ENCODE results near the gene ETV7.

The ETV7 gene

DNA sequence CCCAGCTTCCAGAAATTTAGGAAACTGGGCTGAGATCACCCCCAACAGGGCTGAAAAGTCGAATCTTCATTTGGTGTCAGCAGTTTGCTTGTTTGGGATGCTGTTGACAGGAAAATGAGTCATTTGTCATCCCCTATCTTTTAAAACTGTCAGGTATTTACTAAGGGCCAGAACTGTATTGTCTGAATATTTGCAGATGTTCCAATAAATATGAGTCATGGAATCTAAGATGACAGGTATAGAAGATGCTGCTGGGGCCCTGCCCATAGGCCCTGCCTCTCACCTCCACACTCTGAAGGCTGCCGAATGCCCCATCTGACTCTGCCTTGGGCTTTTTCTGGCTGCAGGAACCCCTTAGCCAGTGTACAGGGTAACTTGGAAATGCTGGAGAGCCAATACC is 3.9 kb downstream of the ETV7 start:
- no peaks in the 10 kb centered on the region for H3K36me3 ChIP-seq
- H3K27me3 ChIP-seq, result peaks cover 44% of the 10 kb centered on the region
- TF ChIP-seq, protein P1, sequence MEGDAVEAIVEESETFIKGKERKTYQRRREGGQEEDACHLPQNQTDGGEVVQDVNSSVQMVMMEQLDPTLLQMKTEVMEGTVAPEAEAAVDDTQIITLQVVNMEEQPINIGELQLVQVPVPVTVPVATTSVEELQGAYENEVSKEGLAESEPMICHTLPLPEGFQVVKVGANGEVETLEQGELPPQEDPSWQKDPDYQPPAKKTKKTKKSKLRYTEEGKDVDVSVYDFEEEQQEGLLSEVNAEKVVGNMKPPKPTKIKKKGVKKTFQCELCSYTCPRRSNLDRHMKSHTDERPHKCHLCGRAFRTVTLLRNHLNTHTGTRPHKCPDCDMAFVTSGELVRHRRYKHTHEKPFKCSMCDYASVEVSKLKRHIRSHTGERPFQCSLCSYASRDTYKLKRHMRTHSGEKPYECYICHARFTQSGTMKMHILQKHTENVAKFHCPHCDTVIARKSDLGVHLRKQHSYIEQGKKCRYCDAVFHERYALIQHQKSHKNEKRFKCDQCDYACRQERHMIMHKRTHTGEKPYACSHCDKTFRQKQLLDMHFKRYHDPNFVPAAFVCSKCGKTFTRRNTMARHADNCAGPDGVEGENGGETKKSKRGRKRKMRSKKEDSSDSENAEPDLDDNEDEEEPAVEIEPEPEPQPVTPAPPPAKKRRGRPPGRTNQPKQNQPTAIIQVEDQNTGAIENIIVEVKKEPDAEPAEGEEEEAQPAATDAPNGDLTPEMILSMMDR (IDR thresholded peaks at IDR 0.05), result no peak
- H3K9me3 ChIP-seq, result no peaks in the 10 kb centered on the region
- H3K4me3 ChIP-seq (ENCODE audit: low read depth in 1 of 2, low read length in 1 of 2), result no peak overlapping the region
- peaks cover 16 to 24% of the 10 kb centered on the region in 2 experiments for H3K4me1 ChIP-seq (ENCODE audit: control insufficient read depth in 1 of 2, insufficient read depth in 1 of 2, low read depth in 1 of 2, low read length in 1 of 2)
- no peak overlapping the region for H3K27ac ChIP-seq

DNA sequence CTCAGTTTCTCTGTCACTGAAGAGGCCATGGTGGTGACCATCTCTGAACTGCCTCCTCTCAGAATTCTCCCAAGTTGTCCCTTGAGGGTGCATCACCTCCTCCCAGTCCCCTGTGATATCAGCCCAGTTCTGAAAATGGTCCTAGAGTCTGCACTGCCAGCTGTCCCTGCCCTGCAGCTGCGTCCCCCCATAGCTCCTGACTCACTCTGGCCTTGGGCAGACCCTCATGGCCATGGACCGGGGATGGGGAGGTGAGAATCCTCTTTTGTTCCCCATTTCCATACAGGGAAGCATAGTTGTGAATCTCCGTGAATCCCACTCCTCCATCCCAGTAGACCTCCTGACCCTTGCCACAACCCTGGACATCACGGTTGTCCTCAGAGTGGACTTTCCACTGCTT is 4.5 kb downstream of the ETV7 start:
- H3K27ac ChIP-seq, result no peak overlapping the region
- peaks cover 38% of the 10 kb centered on the region for H3K27me3 ChIP-seq
- no peaks in the 10 kb centered on the region for H3K36me3 ChIP-seq
- H3K4me3 ChIP-seq (ENCODE audit: low read depth in 1 of 2, low read length in 1 of 2), result no peak overlapping the region
- TF ChIP-seq, protein P1 (IDR thresholded peaks at IDR 0.05), result no peak
- H3K4me1 ChIP-seq (ENCODE audit: control insufficient read depth in 1 of 2, insufficient read depth in 1 of 2, low read depth in 1 of 2, low read length in 1 of 2), result peaks cover 13 to 18% of the 10 kb centered on the region in 2 experiments
- H3K9me3 ChIP-seq, result no peaks in the 10 kb centered on the region

DNA sequence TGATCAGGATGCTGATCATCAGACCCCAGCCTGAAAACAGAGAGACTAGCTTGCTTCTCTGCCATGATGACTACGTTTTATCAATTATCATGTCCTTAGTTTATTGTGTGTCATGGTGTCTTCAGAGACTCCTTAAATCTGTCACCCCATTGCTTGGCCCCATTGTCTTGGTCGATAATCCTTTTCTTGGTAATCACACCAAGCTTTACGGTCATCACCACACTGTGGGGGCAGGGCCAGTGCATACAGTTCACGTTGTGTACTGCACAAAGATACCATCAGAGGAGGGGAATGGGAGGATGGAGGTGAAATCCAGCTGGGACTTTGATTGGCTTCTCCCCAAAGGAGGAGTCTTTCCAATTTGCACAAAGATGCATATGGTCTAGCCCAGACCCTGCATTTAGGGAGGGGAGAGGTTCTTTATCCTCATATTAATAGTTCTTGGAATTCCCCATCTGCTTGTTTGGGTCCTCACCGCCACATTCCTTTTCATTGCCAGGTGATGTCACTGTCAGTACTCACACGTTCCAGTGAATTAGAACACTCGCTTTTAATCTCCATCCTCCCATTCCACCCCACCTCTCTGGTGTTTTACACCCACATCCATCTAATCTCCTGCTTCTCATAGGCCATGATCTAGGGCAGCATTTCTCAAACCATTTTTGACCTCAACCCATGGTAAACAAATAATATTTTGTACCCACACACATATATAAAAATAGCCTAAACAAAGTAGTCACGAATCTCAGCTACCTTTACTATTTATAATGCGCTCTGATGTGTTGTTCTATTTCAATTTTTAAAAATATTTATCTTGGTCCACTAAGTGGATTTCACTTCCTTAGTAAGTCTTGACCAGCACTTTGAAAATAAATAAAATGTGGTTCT is 5.7 kb downstream of the ETV7 start:
- Histone ChIP-seq H3K27ac (no peak overlapping the region), H3K9me3 (no peaks in the 10 kb centered on the region), H3K36me3 (no peaks in the 10 kb centered on the region), H3K4me1 (ENCODE audit: control insufficient read depth in 1 of 2, insufficient read depth in 1 of 2, low read depth in 1 of 2, low read length in 1 of 2) (peaks cover 4 to 6% of the 10 kb centered on the region in 2 experiments), H3K27me3 (peaks cover 25% of the 10 kb centered on the region), H3K4me3 (ENCODE audit: low read depth in 1 of 2, low read length in 1 of 2) (no peak overlapping the region)
- TF ChIP-seq, protein P1 (IDR thresholded peaks at IDR 0.05), result no peak

DNA sequence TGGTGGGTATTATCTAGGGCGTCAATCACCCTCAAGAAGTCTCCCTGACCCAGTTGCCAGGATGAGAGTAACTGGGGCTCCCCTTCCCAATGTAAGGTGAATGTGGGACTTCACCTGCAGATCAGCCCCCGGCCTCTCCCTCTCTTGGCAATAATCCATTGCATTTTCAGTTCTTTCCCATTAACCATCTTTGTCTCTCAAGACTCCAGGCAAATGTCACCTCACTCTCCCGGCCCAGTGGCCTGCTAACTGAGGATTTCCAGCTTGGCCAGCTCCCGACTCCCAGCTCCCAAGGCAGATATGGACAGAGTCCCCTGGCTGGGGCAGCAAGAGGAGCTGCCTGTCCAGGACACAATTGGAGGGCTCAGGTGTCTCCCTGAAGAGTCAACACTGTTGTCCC is 7.3 kb downstream of the ETV7 start:
- Histone ChIP-seq H3K4me3 (ENCODE audit: low read depth in 1 of 2, low read length in 1 of 2) (no peak overlapping the region), H3K4me1 (ENCODE audit: control insufficient read depth in 1 of 2, insufficient read depth in 1 of 2, low read depth in 1 of 2, low read length in 1 of 2) (no peaks in the 10 kb centered on the region), H3K27ac (no peak overlapping the region), H3K36me3 (no peaks in the 10 kb centered on the region), H3K9me3 (no peaks in the 10 kb centered on the region), H3K27me3 (peaks cover 10% of the 10 kb centered on the region)
- TF ChIP-seq, protein P1 (IDR thresholded peaks at IDR 0.05), result no peak

DNA sequence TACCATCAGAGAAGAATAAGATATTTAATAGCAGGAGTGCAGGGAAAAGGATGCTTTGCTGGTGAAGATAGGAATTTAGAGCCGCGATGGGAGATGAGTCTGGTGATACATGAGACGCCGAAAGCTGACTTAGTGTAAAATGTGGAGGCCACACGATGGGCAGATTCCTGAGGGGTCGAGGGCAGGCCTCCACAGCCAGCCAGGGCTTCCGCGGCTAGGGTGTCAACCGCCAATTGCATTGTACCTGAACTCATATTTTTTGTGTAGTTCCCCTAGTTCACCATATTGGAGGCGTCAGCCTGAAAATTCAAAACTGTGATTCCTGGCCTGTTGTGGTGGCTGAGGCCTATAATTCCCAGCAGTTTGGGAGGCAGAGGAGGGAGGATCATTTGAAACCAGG is 8.5 kb downstream of the ETV7 start:
- Histone ChIP-seq H3K4me3 (ENCODE audit: low read depth in 1 of 2, low read length in 1 of 2) (no peak overlapping the region), H3K9me3 (no peaks in the 10 kb centered on the region), H3K27ac (no peak overlapping the region), H3K27me3 (peaks cover 4% of the 10 kb centered on the region), H3K36me3 (no peaks in the 10 kb centered on the region), H3K4me1 (ENCODE audit: control insufficient read depth in 1 of 2, insufficient read depth in 1 of 2, low read depth in 1 of 2, low read length in 1 of 2) (no peaks in the 10 kb centered on the region)
- TF ChIP-seq, protein P1 (IDR thresholded peaks at IDR 0.05), result no peak

Measured in neutrophil (primary cell).